ENCODE data around the gene FAM216B. TPM values are rescaled to one million over a fixed set of nuclear protein-coding genes. Genes with fewer than 3 reads are reported as not detected.
A peak's percentile ranks its signal among the peaks of the same experiment; 100 is the strongest.

The FAM216B gene
- total RNA-seq, 1 donor from 2014 or later, result not detected

DNA sequence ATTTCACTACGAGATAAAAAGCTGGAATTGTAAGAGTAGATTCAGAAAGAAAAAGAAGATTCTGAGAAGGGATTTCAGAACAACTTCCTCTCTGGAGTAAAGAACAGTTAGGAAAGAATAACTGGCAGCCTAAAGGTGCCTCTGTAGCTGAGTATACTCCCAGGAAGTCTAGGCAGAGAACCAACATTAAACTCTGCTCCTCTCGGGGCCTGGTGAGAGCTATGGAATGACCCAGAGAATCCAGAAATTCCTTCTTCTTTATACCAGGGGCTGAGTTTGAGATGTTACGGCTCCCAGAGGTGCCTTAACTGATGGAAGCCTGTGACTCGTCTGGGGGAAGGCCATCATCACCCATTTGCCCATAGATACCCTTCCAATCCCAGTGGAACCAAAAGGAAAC, 39.1 kb downstream of the FAM216B start:
- Mint-ChIP-seq H3K9me3 (ENCODE audit: unreplicated experiment) (peaks cover 1% of the 10 kb centered on the region), H3K4me3 (ENCODE audit: unreplicated experiment) (no peak overlapping the region), H3K36me3 (ENCODE audit: unreplicated experiment) (peaks cover 13% of the 10 kb centered on the region), H3K27ac (ENCODE audit: unreplicated experiment) (no peak overlapping the region), H3K4me1 (ENCODE audit: low read depth, unreplicated experiment) (no peaks in the 10 kb centered on the region), H3K27me3 (ENCODE audit: unreplicated experiment) (no peaks in the 10 kb centered on the region)
- DNase-seq, result no peak
- TF ChIP-seq, protein P1, sequence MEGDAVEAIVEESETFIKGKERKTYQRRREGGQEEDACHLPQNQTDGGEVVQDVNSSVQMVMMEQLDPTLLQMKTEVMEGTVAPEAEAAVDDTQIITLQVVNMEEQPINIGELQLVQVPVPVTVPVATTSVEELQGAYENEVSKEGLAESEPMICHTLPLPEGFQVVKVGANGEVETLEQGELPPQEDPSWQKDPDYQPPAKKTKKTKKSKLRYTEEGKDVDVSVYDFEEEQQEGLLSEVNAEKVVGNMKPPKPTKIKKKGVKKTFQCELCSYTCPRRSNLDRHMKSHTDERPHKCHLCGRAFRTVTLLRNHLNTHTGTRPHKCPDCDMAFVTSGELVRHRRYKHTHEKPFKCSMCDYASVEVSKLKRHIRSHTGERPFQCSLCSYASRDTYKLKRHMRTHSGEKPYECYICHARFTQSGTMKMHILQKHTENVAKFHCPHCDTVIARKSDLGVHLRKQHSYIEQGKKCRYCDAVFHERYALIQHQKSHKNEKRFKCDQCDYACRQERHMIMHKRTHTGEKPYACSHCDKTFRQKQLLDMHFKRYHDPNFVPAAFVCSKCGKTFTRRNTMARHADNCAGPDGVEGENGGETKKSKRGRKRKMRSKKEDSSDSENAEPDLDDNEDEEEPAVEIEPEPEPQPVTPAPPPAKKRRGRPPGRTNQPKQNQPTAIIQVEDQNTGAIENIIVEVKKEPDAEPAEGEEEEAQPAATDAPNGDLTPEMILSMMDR (IDR thresholded peaks at IDR 0.05; ENCODE audit: partially characterized antibody, unreplicated experiment), result no peak

DNA sequence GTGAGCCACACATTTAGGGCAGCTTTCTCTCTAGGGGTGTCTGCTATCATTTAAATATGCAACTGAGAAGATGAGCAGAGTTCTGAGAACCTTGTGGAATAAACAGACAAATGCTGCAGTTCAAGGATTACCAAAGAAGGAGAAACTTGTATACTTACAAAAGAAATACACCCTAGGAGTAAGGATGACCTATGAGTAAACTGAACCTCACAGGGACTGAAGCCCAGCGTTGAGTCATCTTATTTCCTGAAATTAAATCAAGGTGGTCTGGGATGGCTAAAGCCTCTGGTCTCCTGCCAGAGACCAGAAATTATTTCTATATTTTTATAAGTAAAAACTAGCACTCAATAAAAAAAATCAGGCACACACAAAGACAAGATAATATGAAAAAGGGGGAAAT, 40.1 kb downstream of the FAM216B start:
- Mint-ChIP-seq H3K4me1 (ENCODE audit: low read depth, unreplicated experiment) (no peaks in the 10 kb centered on the region), H3K27me3 (ENCODE audit: unreplicated experiment) (no peaks in the 10 kb centered on the region), H3K27ac (ENCODE audit: unreplicated experiment) (no peak overlapping the region), H3K9me3 (ENCODE audit: unreplicated experiment) (peaks cover 1% of the 10 kb centered on the region), H3K36me3 (ENCODE audit: unreplicated experiment) (peaks cover 13% of the 10 kb centered on the region), H3K4me3 (ENCODE audit: unreplicated experiment) (no peak overlapping the region)
- TF ChIP-seq, protein P1 (IDR thresholded peaks at IDR 0.05; ENCODE audit: partially characterized antibody, unreplicated experiment), result no peak
- no peak for DNase-seq

DNA sequence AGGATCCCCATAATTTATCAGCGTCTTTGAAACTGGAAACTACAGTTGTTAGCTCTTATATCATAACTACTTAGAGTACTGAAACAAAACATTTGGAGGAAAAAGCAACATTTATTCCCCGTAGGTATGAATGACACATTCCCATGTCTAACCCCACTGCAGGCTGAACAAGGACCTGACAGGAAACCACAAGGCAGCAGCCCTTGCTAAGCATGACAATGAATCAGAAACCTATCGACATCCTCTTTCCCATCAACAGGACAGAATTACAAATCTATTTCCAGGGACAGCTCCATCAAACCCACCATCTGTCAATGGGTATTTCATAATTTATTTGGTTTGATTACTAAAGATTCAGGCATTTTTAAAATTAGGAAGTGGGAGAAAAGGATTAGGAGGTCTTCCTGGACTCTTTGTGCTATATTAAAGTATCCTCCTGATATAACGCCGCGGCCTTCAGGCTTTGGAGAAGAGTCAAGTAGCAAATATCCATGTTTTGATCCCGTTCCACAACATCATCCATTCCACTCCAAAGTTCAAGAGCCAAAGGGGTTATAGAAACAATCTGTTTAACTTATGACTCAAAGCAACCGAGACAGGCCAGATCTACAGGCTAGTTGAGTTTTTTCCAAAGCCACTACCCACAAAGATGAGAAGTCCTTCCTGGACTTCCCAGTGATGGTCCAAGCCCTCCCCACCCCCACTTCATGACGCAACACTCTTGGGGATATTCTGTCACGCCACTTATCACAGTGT, 51.1 kb downstream of the FAM216B start:
- DNase-seq, result no peak
- H3K27me3 Mint-ChIP-seq (ENCODE audit: unreplicated experiment), result no peaks in the 10 kb centered on the region
- H3K36me3 Mint-ChIP-seq (ENCODE audit: unreplicated experiment), result no peaks in the 10 kb centered on the region
- H3K9me3 Mint-ChIP-seq (ENCODE audit: unreplicated experiment), result no peaks in the 10 kb centered on the region
- H3K4me1 Mint-ChIP-seq (ENCODE audit: low read depth, unreplicated experiment), result peaks cover 11% of the 10 kb centered on the region
- H3K27ac Mint-ChIP-seq (ENCODE audit: unreplicated experiment), result no peak overlapping the region
- TF ChIP-seq, protein P1 (IDR thresholded peaks at IDR 0.05; ENCODE audit: partially characterized antibody, unreplicated experiment), result no peak
- no peak overlapping the region for H3K4me3 Mint-ChIP-seq (ENCODE audit: unreplicated experiment)

DNA sequence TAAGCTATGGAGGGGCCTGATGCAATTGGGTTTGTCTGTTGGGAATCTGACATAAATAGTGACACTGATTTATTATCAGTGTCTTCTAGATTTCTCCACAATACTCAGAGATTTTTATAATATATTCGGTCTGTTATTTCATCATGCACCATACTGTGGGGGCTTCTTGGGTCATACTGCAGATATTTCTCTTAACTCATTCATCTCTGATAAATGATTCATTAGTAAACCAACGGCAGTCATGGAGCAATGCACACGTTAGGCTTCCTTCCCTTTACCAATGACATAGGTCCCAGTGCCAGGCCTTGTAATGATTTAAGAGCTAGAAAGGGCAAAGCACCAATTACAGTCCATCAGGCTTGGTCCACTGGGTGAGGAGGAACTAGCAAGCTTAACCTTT, 53.6 kb downstream of the FAM216B start:
- TF ChIP-seq, protein P1 (IDR thresholded peaks at IDR 0.05; ENCODE audit: partially characterized antibody, unreplicated experiment), result no peak
- Mint-ChIP-seq H3K27me3 (ENCODE audit: unreplicated experiment) (no peaks in the 10 kb centered on the region), H3K4me3 (ENCODE audit: unreplicated experiment) (no peak overlapping the region), H3K36me3 (ENCODE audit: unreplicated experiment) (no peaks in the 10 kb centered on the region), H3K27ac (ENCODE audit: unreplicated experiment) (no peak overlapping the region), H3K4me1 (ENCODE audit: low read depth, unreplicated experiment) (peaks cover 25% of the 10 kb centered on the region), H3K9me3 (ENCODE audit: unreplicated experiment) (peaks cover 1% of the 10 kb centered on the region)
- no peak for DNase-seq

DNA sequence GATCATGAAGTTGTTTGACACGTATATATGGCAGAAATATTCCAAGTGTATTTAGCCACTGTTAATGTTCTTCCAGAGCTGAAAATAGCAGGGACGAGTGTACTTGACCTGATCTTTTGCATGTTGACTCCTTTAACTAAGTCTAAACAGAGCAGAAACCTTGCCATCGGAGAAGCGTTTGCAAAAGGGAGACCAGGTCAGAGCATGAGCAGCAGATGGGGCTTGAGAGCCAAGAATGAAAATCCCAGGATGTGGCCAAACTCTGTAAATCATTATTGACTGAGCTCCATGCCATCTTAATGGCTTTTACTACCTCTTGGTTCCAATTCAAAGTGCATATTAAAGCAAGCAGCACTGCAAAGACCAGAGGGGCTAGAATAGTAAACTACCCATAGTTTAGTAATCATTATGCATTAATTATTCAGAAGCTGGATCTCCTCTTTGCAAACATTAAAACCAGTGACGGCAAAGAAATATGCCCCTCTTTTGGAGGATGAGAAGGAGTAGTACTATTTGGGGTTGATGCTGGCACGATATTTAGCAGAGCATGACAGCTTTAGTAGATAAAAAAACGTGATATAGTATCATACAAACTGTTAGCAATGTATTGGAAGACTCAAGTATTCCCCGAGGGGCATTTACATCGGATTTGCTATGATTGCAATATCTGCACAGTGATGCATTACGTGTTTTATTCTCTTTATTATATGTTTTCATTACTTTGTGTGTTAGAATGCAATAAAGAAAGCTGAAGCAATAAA, 55.7 kb downstream of the FAM216B start:
- Mint-ChIP-seq H3K9me3 (ENCODE audit: unreplicated experiment) (peaks cover 1% of the 10 kb centered on the region), H3K4me3 (ENCODE audit: unreplicated experiment) (peak overlapping the region; percentile 56), H3K36me3 (ENCODE audit: unreplicated experiment) (no peaks in the 10 kb centered on the region), H3K4me1 (ENCODE audit: low read depth, unreplicated experiment) (peaks cover 31% of the 10 kb centered on the region), H3K27me3 (ENCODE audit: unreplicated experiment) (no peaks in the 10 kb centered on the region), H3K27ac (ENCODE audit: unreplicated experiment) (peak overlapping the region; percentile 53)
- no peak for DNase-seq
- TF ChIP-seq, protein P1 (IDR thresholded peaks at IDR 0.05; ENCODE audit: partially characterized antibody, unreplicated experiment), result no peak
